Subcutaneous adipose tissue (tissue), 4 donors: Measurements from ENCODE around the gene RDX. TPM values are rescaled to one million over a fixed set of nuclear protein-coding genes. Genes with fewer than 3 reads are reported as not detected.

Experiments
- CTCF ChIP-seq: fragments of 450-650 bp; IDR thresholded peaks from one replicate; pipeline ENCODE4 v1.5.1; 2016; ENCODE audit warnings: low read depth, mild to moderate bottlenecking, control low read depth, antibody characterized with exemption, moderate library complexity
- total RNA-seq, 4 donors: library from RNA; depleted of rRNA; stranded (reverse); fragments of >200 nt; gene quantifications; one replicate each; pipeline ENCODE4 v1.1.0, GENCODE V29; 2016

The RDX gene
- total RNA-seq, 4 donors from 2014 or later: 74.9 to 169 (median 106) TPM

DNA sequence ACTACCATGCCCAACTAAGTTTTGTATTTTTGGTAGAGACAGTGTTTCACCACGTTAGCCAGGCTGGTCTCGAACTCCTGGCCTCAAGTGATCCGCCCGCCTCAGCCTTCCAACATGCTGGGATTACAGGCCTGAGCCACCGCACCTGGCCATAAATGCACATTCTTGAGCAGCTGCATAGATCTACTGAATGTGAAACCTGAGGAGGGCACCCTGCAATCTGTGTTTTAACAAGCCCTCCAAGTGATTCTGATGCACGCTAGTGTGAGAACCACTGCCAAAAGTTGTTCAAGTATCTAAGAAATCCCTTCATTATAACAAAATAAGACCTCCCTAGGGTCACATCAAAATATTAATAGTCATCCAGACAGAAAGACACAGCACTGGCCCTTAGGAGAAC lies 89.3 kb downstream of the RDX start:
- no peak for TF ChIP-seq CTCF

GRCh38 chr11:110200836-110201235 lies 95.6 kb downstream of the RDX start:
- no peak for TF ChIP-seq CTCF

GRCh38 chr11:110200241-110200640 lies 96.2 kb downstream of the RDX start:
- TF ChIP-seq CTCF: no peak

GRCh38 chr11:110199184-110199981 lies 97.0 kb downstream of the RDX start:
- TF ChIP-seq CTCF: no peak

- TF ChIP-seq CTCF: no peak
These were observed 98.2 kb downstream of the RDX start for GRCh38 chr11:110198031-110198729.

DNA sequence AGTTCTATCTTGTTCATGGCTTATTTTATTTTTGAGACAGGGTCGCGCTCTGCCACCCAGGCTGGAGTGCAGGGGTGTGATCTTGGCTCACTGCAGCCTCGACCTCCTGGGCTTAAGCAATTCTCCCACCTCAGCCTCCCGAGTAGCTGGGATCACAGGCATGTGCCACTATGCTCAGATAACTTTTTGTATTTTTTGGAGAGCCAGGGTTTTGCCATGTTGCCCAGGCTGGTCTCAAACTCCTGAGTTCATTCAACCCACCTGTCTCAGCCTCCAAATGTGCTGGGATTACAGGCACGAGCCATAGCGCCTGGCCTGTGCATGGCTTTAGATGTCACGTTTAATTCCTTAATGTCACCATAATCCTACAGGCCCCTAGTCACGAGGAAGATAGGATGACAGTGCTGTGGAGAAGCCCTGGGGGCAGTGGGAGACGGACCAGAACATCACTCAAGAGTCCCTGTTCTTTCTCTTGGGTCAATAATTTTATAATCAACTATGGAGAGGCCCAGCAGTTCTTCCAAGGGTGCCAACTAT lies 99.5 kb downstream of the RDX start:
- TF ChIP-seq CTCF: no peak

DNA sequence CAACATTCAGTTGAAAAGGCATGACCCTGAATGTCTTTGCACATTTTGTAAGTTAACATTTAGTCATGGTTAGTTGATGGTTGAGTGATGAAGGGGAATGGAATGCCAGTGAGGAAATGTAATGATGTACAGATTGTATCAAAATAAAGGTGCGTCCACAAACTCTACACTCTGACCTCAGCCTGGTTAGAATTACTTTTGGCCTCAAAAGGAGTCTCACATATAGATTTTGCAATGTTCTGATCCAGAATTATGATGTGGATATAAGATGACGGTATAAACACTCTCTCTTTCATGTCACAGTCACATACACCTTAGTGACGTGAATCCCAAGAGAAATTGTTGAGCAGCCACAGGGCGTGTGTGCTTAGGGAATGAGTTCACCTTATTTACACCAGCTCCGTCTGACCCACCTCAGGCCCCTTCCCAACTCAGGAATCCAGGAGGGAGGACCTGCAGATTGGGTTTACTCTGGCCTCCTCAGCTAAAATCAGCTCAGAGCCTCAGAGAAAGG lies 100.1 kb downstream of the RDX start:
- TF ChIP-seq CTCF: no peak
